CD4-positive, alpha-beta T cell (primary cell): ENCODE data around the gene OOSP2. TPM values are rescaled to one million over a fixed set of nuclear protein-coding genes. Genes with fewer than 3 reads are reported as not detected.

Source experiments
- ATAC-seq: fragments of 200-7000 bp; cut with Tn5 transposase; one replicate; pipeline ENCODE4 v1.10.0; 2022; ENCODE audit warnings: mild to moderate bottlenecking; ENCODE audit not compliant: poor library complexity
- CTCF ChIA-PET: fragments of 350-600 bp; sonication (Branson Sonifier 250); formaldehyde crosslinking; loops from one replicate; lab custom pipeline; 2021; ENCODE audit warnings: antibody characterized with exemption, inconsistent platforms; lab: Charles Lee
- POLR2A ChIA-PET: fragments of 350-600 bp; sonication (Branson Sonifier 250); formaldehyde crosslinking; loops from one replicate; lab custom pipeline; 2021; ENCODE audit warnings: antibody characterized with exemption, inconsistent platforms; lab: Charles Lee
- DNase-seq, 14 experiments: peaks; one replicate each; pipeline ENCODE4 v3.0.0-alpha.2; 2013 to 2020; ENCODE audit warnings: mixed read lengths in 2 of 14
- H3K27ac ChIP-seq, 2 donors: one replicate each; pipeline versions ENCODE4 v1.5.1 to v1.7.0; 2013; ENCODE audit warnings: low read length in 2 of 2, low read depth in 1 of 2, mild to moderate bottlenecking in 1 of 2
- H3K27me3 ChIP-seq, 2 experiments: 1 replicate in 1 of 2; 2 replicates in 1 of 2; pipeline versions ENCODE4 v1.6.1 to v1.7.0; 2013; ENCODE audit warnings: low read length in 2 of 2, control low read depth in 1 of 2, mild to moderate bottlenecking in 1 of 2, moderate library complexity in 1 of 2; ENCODE audit not compliant: insufficient read depth in 2 of 2, control insufficient read depth in 1 of 2
- H3K36me3 ChIP-seq: one replicate; pipeline ENCODE4 v1.6.1; 2013; ENCODE audit warnings: low read length, control low read depth; ENCODE audit not compliant: insufficient read depth
- H3K4me1 ChIP-seq: one replicate; pipeline ENCODE4 v1.6.1; 2013; ENCODE audit warnings: low read length, control low read depth; ENCODE audit not compliant: insufficient read depth
- H3K4me3 ChIP-seq: one replicate; pipeline ENCODE4 v1.5.1; 2013; ENCODE audit warnings: mild to moderate bottlenecking, low read length, moderate library complexity
- H3K9me3 ChIP-seq, 2 experiments: 1 replicate in 1 of 2; 2 replicates in 1 of 2; pipeline versions ENCODE4 v1.6.1 to v1.7.0; 2013; ENCODE audit warnings: low read length in 2 of 2, mild to moderate bottlenecking in 2 of 2, control low read depth in 1 of 2, moderate library complexity in 1 of 2; ENCODE audit not compliant: control insufficient read depth in 1 of 2, insufficient read depth in 1 of 2
- H3K27ac Mint-ChIP-seq: one replicate; pipeline ENCODE4 v1.8.0; 2020; ENCODE audit warnings: mixed read lengths
- H3K27me3 Mint-ChIP-seq: one replicate; pipeline ENCODE4 v1.8.0; 2021; ENCODE audit warnings: mixed read lengths
- H3K36me3 Mint-ChIP-seq: one replicate; pipeline ENCODE4 v1.8.0; 2021; ENCODE audit warnings: low read depth, mixed read lengths
- H3K4me1 Mint-ChIP-seq: one replicate; pipeline ENCODE4 v1.8.0; 2021; ENCODE audit warnings: low read depth, mixed read lengths
- H3K4me3 Mint-ChIP-seq: one replicate; pipeline ENCODE4 v1.8.0; 2020; ENCODE audit warnings: mild to moderate bottlenecking, mixed read lengths
- H3K9me3 Mint-ChIP-seq: one replicate; pipeline ENCODE4 v1.8.0; 2020; ENCODE audit warnings: mixed read lengths
- CTCF ChIP-seq: fragments of 200-600 bp; IDR thresholded peaks from one replicate; pipeline ENCODE4 v1.8.0; 2022; ENCODE audit warnings: antibody characterized with exemption, mild to moderate bottlenecking
- intact Hi-C, 2 experiments: fragments of 100-400 bp; cut with DNase I in 1 of 2; cut with micrococcal nuclease in 1 of 2; formaldehyde crosslinking; loops; one replicate each; pipeline versions ENCODE4 v1.15.1 to v1.9.0; 2023 to 2025; cut with DNase I, micrococcal nuclease
- polyA plus RNA-seq, 2 donors: library from polyadenylated mRNA; unstranded; fragments of 120-200 nt; gene quantifications; one replicate each; pipeline ENCODE4 v1.2.1, GENCODE V29; 2013
- total RNA-seq, 174 experiments: library from RNA in 2 of 174; stranded (reverse) in 2 of 174; gene quantifications; one replicate each; pipeline ENCODE4 v1.2.3 and lab custom pipeline; 2021 to 2026

Gene OOSP2
- total RNA-seq (not detected), total RNA-seq (lab: John Stamatoyannopoulos, UW) (0 to 0.08 (median 0) reads per million in 172 experiments)
- not detected for polyA plus RNA-seq (2013, experiment 1 of 2)
- polyA plus RNA-seq (2013, experiment 2 of 2) = not detected

- intact Hi-C loops = no loop called here
- Histone ChIP-seq H3K9me3 (no peaks in the 10 kb centered on the region), H3K27me3 (peaks cover 0 to under 1% of the 10 kb centered on the region in 2 experiments), H3K4me3 (no peak within 1 kb of the TSS), H3K36me3 (no peaks in the 10 kb centered on the region), H3K27ac (no peak within 1 kb of the TSS), H3K4me1 (no peaks in the 10 kb centered on the region)
- H3K27me3 Mint-ChIP-seq = no peaks in the 10 kb centered on the region
- no peak within 1 kb of the TSS for H3K4me3 Mint-ChIP-seq
- ChIA-PET CTCF (interaction anchor here (1.7 kb wide), 1 partner anchor 10 kb away, joined by 3 read pairs; no protein-coding TSS in a partner anchor), POLR2A (no interaction called here)
- H3K4me1 Mint-ChIP-seq = no peaks in the 10 kb centered on the region
- no peak for DNase-seq
- no peak within 1 kb of the TSS for H3K27ac Mint-ChIP-seq
- no peaks in the 10 kb centered on the region for H3K36me3 Mint-ChIP-seq
- H3K9me3 Mint-ChIP-seq = no peaks in the 10 kb centered on the region
- no peak for TF ChIP-seq CTCF
- ATAC-seq = no peak
Measured at GRCh38 chr11:60040109-60040508, at the start of gene OOSP2. OOSP2 (plus strand) TSS chr11:60040409; CDS start chr11:60040460, 51 bp downstream.

GRCh38 chr11:59990421-59990820, 49.8 kb upstream of the OOSP2 start:
- ChIA-PET CTCF (no interaction called here), POLR2A (no interaction called here)
- TF ChIP-seq CTCF = no peak
- intact Hi-C loops = no loop called here
- Histone ChIP-seq H3K36me3 (no peaks in the 10 kb centered on the region), H3K9me3 (no peaks in the 10 kb centered on the region), H3K4me3 (no peak overlapping the region), H3K4me1 (no peaks in the 10 kb centered on the region), H3K27ac (no peak overlapping the region), H3K27me3 (peaks cover 0 to 8% of the 10 kb centered on the region in 2 experiments)
- Mint-ChIP-seq H3K36me3 (no peaks in the 10 kb centered on the region), H3K27ac (no peak overlapping the region), H3K9me3 (peaks cover 5% of the 10 kb centered on the region), H3K4me3 (no peak overlapping the region), H3K27me3 (peaks cover 33% of the 10 kb centered on the region), H3K4me1 (no peaks in the 10 kb centered on the region)
- no peak for DNase-seq
- ATAC-seq = no peak

- DNase-seq (no peak), ATAC-seq (no peak)
- Mint-ChIP-seq H3K27me3 (peaks cover 39% of the 10 kb centered on the region), H3K4me3 (no peak overlapping the region), H3K9me3 (peaks cover 5% of the 10 kb centered on the region), H3K27ac (no peak overlapping the region), H3K4me1 (no peaks in the 10 kb centered on the region), H3K36me3 (no peaks in the 10 kb centered on the region)
- Histone ChIP-seq H3K4me1 (no peaks in the 10 kb centered on the region), H3K27ac (no peak overlapping the region), H3K4me3 (no peak overlapping the region), H3K9me3 (no peaks in the 10 kb centered on the region), H3K27me3 (peaks cover 0 to 8% of the 10 kb centered on the region in 2 experiments), H3K36me3 (no peaks in the 10 kb centered on the region)
- TF ChIP-seq CTCF = no peak
- ChIA-PET CTCF (no interaction called here), POLR2A (no interaction called here)
- intact Hi-C loops = no loop called here
Measured at GRCh38 chr11:59992425-59992824, 47.8 kb upstream of the OOSP2 start.
